Activated T-helper 1 cell treated with anti-CD3 and anti-CD28 coated beads, Interleukin-12 subunit alpha, Interleukin-12 subunit beta, Interleukin-2, Interleukin-4 antibody, amounts not matched to agents 30 ng/mL and 10 ng/mL and 1 ng/mL, durations not matched to agents 14 hours and 24 hours and 36 hours (primary cell): ENCODE data around the gene CEP70. TPM values are rescaled to one million over a fixed set of nuclear protein-coding genes. Genes with fewer than 3 reads are reported as not detected.

Source experiments
- DNase-seq: peaks from one replicate; pipeline ENCODE4 v3.0.0; 2021; ENCODE audit warnings: low spot score
- H3K27ac Mint-ChIP-seq: one replicate; pipeline ENCODE4 v1.8.0; 2021; ENCODE audit warnings: mild to moderate bottlenecking, mixed read lengths
- H3K27me3 Mint-ChIP-seq: one replicate; pipeline ENCODE4 v1.8.0; 2022; ENCODE audit warnings: mild to moderate bottlenecking, moderate library complexity, mixed read lengths; ENCODE audit not compliant: insufficient read depth
- H3K36me3 Mint-ChIP-seq: one replicate; pipeline ENCODE4 v1.8.0; 2021; ENCODE audit warnings: low read depth, mixed read lengths
- H3K4me1 Mint-ChIP-seq: one replicate; pipeline ENCODE4 v1.8.0; 2021; ENCODE audit warnings: low read depth, mixed read lengths
- H3K4me3 Mint-ChIP-seq: one replicate; pipeline ENCODE4 v1.8.0; 2021; ENCODE audit warnings: mild to moderate bottlenecking, moderate library complexity, mixed read lengths
- H3K9me3 Mint-ChIP-seq: one replicate; pipeline ENCODE4 v1.8.0; 2021; ENCODE audit warnings: mixed read lengths
- intact Hi-C: fragments of 100-400 bp; cut with micrococcal nuclease; formaldehyde crosslinking; loops from one replicate; pipeline ENCODE4 v1.15.1; 2024
- total RNA-seq: library from RNA; stranded (reverse); gene quantifications from 2 replicates; pipeline ENCODE4 v1.2.3, GENCODE V29; 2022

Gene CEP70
- total RNA-seq, 1 donor from 2014 or later, result 2.4 TPM

DNA sequence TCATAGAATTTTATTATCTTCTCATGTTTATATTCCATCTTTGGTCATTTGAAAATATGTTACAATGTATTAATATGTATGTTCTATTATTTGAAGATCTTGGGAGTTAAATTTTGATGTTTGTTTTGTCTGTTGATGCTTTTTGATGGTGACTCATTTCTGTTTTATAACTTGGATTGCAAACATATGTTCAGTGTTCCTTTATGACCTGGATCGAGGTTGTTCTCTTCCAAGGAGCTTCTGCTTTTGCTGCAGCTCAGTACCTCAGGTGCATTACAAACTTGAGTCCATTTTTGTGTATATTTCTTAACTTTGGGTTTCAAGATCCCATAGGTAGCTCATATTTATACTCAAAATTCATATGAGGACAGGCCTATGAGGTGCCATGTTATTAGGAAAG, 122.6 kb downstream of the CEP70 start:
- peaks cover 11% of the 10 kb centered on the region for H3K27me3 Mint-ChIP-seq
- no peaks in the 10 kb centered on the region for H3K36me3 Mint-ChIP-seq
- DNase-seq, result no peak
- intact Hi-C loops, result no loop called here
- no peak overlapping the region for H3K4me3 Mint-ChIP-seq
- H3K27ac Mint-ChIP-seq, result no peak overlapping the region
- no peaks in the 10 kb centered on the region for H3K9me3 Mint-ChIP-seq
- H3K4me1 Mint-ChIP-seq, result no peaks in the 10 kb centered on the region

DNA sequence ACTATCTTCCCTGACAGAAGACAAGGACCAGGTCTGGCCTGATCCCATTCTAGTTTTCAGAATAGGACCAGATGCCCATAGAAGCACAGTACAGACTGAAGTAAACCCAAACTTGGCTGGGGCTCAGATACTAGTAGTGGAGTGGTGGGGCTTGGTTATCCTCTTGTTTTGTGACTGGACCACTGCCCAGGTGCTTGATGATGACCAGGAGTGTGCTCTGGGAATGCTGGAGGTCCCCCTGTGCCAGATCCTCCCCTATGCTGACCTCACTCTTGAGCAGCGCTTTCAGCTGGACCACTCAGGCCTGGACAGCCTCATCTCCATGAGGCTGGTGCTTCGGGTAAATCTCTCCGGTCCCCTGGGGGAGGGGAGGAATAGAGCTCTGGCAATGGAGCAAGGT, 123.4 kb downstream of the CEP70 start:
- no peak for DNase-seq

DNA sequence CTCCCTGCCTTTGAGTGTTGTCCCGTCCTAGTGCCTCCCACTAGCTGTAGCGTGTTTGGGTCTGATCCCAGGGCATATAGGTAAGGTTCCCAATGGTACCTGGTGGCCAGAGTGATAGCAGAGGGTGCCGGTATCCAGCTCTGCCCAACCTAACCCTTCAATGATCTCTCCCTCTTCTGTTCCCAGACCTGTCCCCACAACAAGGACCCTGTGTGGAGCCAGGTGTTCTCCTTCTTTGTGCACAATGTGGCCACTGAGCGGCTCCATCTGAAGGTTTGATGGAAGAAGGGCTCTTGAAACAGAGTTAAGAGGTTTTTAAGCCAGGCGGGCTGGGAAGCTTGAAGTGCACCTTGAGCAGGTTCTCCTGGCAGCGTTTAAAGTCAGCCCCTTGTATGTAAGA, 124.2 kb downstream of the CEP70 start:
- no peak overlapping the region for H3K27ac Mint-ChIP-seq
- no peaks in the 10 kb centered on the region for H3K36me3 Mint-ChIP-seq
- DNase-seq, result no peak
- no peak overlapping the region for H3K4me3 Mint-ChIP-seq
- H3K27me3 Mint-ChIP-seq, result peaks cover 11% of the 10 kb centered on the region
- intact Hi-C loops, result no loop called here
- H3K4me1 Mint-ChIP-seq, result no peaks in the 10 kb centered on the region
- H3K9me3 Mint-ChIP-seq, result no peaks in the 10 kb centered on the region

More for the DNA sequence above, 123.4 kb downstream of the CEP70 start:
- H3K27me3 Mint-ChIP-seq, result peaks cover 12% of the 10 kb centered on the region
- H3K36me3 Mint-ChIP-seq, result no peaks in the 10 kb centered on the region
- H3K4me3 Mint-ChIP-seq, result no peak overlapping the region
- H3K4me1 Mint-ChIP-seq, result no peaks in the 10 kb centered on the region
- intact Hi-C loops, result no loop called here
- H3K9me3 Mint-ChIP-seq, result no peaks in the 10 kb centered on the region
- no peak overlapping the region for H3K27ac Mint-ChIP-seq

DNA sequence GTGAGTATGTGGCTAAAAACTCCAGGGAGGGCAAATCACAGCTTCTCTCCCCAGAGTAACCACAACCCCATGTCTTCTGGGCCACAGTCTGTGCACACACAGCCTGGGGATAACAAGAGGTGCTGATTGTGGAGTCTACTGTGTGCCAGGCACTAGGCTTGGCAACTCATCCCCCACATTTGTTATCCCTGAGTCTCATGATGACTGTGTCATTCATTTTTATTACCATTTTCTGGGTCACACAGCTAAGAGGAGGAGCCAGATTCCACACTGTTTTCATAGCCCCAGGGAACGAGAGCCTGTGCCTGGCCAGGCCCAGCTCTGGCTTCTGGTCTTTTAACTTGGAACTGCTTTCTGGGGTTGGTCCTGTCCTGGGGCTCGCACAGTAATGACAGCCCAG, 125.2 kb downstream of the CEP70 start:
- H3K4me3 Mint-ChIP-seq, result no peak overlapping the region
- H3K9me3 Mint-ChIP-seq, result no peaks in the 10 kb centered on the region
- no peaks in the 10 kb centered on the region for H3K4me1 Mint-ChIP-seq
- H3K36me3 Mint-ChIP-seq, result no peaks in the 10 kb centered on the region
- DNase-seq, result no peak
- H3K27ac Mint-ChIP-seq, result no peak overlapping the region
- H3K27me3 Mint-ChIP-seq, result peaks cover 11% of the 10 kb centered on the region
- intact Hi-C loops, result no loop called here

GRCh38 chr3:138468451-138468850, 125.6 kb downstream of the CEP70 start:
- H3K4me1 Mint-ChIP-seq, result no peaks in the 10 kb centered on the region
- no peak overlapping the region for H3K4me3 Mint-ChIP-seq
- peaks cover 11% of the 10 kb centered on the region for H3K27me3 Mint-ChIP-seq
- intact Hi-C loops, result no loop called here
- H3K27ac Mint-ChIP-seq, result no peak overlapping the region
- H3K9me3 Mint-ChIP-seq, result no peaks in the 10 kb centered on the region
- no peaks in the 10 kb centered on the region for H3K36me3 Mint-ChIP-seq
- DNase-seq, result no peak

DNA sequence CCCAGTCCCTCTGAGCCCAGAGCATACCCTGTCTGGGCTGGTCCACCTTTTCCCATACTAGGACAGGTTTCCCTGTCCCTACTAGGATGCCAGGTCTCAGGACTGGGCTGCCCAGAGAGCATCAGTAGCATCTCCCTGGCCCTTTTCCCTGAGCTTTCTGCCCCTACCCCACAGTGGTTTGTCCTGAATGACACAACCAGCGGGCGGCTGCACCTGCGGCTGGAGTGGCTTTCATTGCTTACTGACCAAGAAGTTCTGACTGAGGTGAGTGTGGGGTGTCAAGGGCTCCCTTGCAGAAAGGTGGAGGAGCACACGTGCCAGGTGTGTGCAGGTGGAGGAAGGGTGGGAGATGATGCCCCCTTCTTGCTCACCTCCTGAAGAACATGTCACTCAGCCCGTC, 126.1 kb downstream of the CEP70 start:
- Mint-ChIP-seq H3K9me3 (no peaks in the 10 kb centered on the region), H3K36me3 (no peaks in the 10 kb centered on the region), H3K4me1 (no peaks in the 10 kb centered on the region), H3K4me3 (no peak overlapping the region), H3K27me3 (peaks cover 11% of the 10 kb centered on the region), H3K27ac (no peak overlapping the region)
- DNase-seq, result no peak
- intact Hi-C loops, result no loop called here

GRCh38 chr3:138465925-138466324, 128.1 kb downstream of the CEP70 start:
- Mint-ChIP-seq H3K27ac (no peak overlapping the region), H3K9me3 (no peaks in the 10 kb centered on the region), H3K4me3 (no peak overlapping the region), H3K4me1 (no peaks in the 10 kb centered on the region), H3K36me3 (no peaks in the 10 kb centered on the region), H3K27me3 (peaks cover 13% of the 10 kb centered on the region)
- no peak for DNase-seq
- intact Hi-C loops, result no loop called here

GRCh38 chr3:138465451-138465850, 128.6 kb downstream of the CEP70 start:
- Mint-ChIP-seq H3K4me3 (no peak overlapping the region), H3K27me3 (peaks cover 13% of the 10 kb centered on the region), H3K27ac (no peak overlapping the region), H3K4me1 (no peaks in the 10 kb centered on the region), H3K9me3 (no peaks in the 10 kb centered on the region), H3K36me3 (no peaks in the 10 kb centered on the region)
- no peak for DNase-seq
- intact Hi-C loops, result no loop called here

- intact Hi-C loops, result loop anchor here (5.0 kb wide), 1 partner anchor 453 kb away; no protein-coding TSS in a partner anchor
- Mint-ChIP-seq H3K9me3 (no peaks in the 10 kb centered on the region), H3K27me3 (peaks cover 13% of the 10 kb centered on the region), H3K36me3 (no peaks in the 10 kb centered on the region), H3K27ac (no peak overlapping the region), H3K4me1 (no peaks in the 10 kb centered on the region), H3K4me3 (no peak overlapping the region)
- DNase-seq, result no peak
These were observed 129.6 kb downstream of the CEP70 start for GRCh38 chr3:138464491-138464860.

- H3K27ac Mint-ChIP-seq, result no peak overlapping the region
- no peak overlapping the region for H3K4me3 Mint-ChIP-seq
- H3K27me3 Mint-ChIP-seq, result peaks cover 13% of the 10 kb centered on the region
- H3K4me1 Mint-ChIP-seq, result no peaks in the 10 kb centered on the region
- intact Hi-C loops, result loop anchor here (5.0 kb wide), 1 partner anchor 453 kb away; no protein-coding TSS in a partner anchor
- H3K9me3 Mint-ChIP-seq, result no peaks in the 10 kb centered on the region
- H3K36me3 Mint-ChIP-seq, result no peaks in the 10 kb centered on the region
- no peak for DNase-seq
These were observed 130.2 kb downstream of the CEP70 start for GRCh38 chr3:138463724-138464490.

- Mint-ChIP-seq H3K36me3 (no peaks in the 10 kb centered on the region), H3K9me3 (no peaks in the 10 kb centered on the region), H3K4me3 (no peak overlapping the region), H3K4me1 (no peaks in the 10 kb centered on the region), H3K27ac (no peak overlapping the region), H3K27me3 (peaks cover 9% of the 10 kb centered on the region)
- intact Hi-C loops, result loop anchor here (5.0 kb wide), 1 partner anchor 455 kb away; no protein-coding TSS in a partner anchor
- DNase-seq, result no peak
These were observed 132.2 kb downstream of the CEP70 start for GRCh38 chr3:138461896-138462295.

- H3K27ac Mint-ChIP-seq, result no peak overlapping the region
- no peak for DNase-seq
- H3K27me3 Mint-ChIP-seq, result peaks cover 5% of the 10 kb centered on the region
- no peak overlapping the region for H3K4me3 Mint-ChIP-seq
- intact Hi-C loops, result loop anchor here (5.0 kb wide), 1 partner anchor 456 kb away; no protein-coding TSS in a partner anchor
- no peaks in the 10 kb centered on the region for H3K36me3 Mint-ChIP-seq
- H3K9me3 Mint-ChIP-seq, result no peaks in the 10 kb centered on the region
- no peaks in the 10 kb centered on the region for H3K4me1 Mint-ChIP-seq
These were observed 132.8 kb downstream of the CEP70 start for GRCh38 chr3:138461246-138461645.

- DNase-seq, result no peak
- intact Hi-C loops, result loop anchor here (5.0 kb wide), 1 partner anchor 457 kb away; no protein-coding TSS in a partner anchor
- H3K9me3 Mint-ChIP-seq, result no peaks in the 10 kb centered on the region
- no peaks in the 10 kb centered on the region for H3K4me1 Mint-ChIP-seq
- peaks cover 5% of the 10 kb centered on the region for H3K27me3 Mint-ChIP-seq
- no peak overlapping the region for H3K27ac Mint-ChIP-seq
- H3K4me3 Mint-ChIP-seq, result no peak overlapping the region
- H3K36me3 Mint-ChIP-seq, result no peaks in the 10 kb centered on the region
These were observed 133.4 kb downstream of the CEP70 start for GRCh38 chr3:138460536-138461205.
